Epithelial cell of esophagus (primary cell): ENCODE data around the gene KRT32.

Experiments
- DNase-seq: peaks from one replicate; pipeline ENCODE4 v3.0.0; 2010; ENCODE audit warnings: low read depth
- H3K4me3 ChIP-seq: 2 replicates; pipeline ENCODE4 v1.5.1; 2011; ENCODE audit warnings: mild to moderate bottlenecking, low read length, control low read depth
- CTCF ChIP-seq: IDR thresholded peaks from 2 replicates; pipeline ENCODE4 v1.5.1; 2011; ENCODE audit warnings: low read depth, mild to moderate bottlenecking, low read length, control low read depth, inconsistent platforms; ENCODE audit not compliant: insufficient read depth; ENCODE audit errors: missing control alignments

KRT32 gene

GRCh38 chr17:41511116-41511515 is 43.9 kb upstream of the KRT32 start:
- no peak for TF ChIP-seq CTCF
- no peak overlapping the region for H3K4me3 ChIP-seq
- no peak for DNase-seq

DNA sequence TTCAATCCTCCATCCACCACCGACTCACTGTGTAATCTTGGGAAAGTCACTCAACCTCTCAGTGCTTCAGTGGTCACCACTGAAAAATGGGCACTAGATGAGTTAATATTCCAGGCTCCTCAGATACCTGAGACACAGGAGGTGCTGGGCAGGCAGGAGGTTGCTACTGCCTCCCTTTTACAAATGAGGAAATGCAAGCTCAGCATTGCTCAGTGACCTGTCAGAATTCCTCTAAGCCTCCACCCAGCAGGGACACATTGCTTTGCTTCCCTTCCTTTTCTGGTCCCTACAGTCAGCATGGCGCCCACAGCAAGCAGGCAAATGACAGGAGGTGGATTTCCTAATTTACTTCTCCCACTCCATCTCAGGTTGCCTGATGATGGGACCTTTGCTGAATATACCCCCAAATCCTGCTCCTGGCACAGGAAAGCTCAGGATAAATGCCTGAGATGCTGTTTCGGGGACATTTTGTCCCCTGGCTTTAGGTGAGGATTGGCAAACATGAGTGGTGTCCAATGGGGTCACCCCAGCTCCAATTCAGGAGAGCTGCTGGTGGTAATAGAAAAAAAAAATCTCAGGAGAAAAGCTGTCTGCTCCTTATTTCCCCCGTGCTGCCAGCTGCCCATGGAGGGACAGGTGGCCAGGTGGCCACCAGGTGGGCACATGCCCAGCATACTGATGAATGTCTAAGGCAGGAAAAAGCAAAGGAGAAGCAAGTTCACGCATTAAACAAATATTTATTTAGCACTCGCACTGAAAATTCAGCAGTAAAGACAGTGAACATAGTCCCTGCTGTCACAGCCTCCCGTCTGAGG is 43.3 kb upstream of the KRT32 start:
- H3K4me3 ChIP-seq: no peak overlapping the region
- peak; percentile 56 for DNase-seq
- no peak for TF ChIP-seq CTCF

GRCh38 chr17:41507315-41507880 is 40.2 kb upstream of the KRT32 start:
- no peak for TF ChIP-seq CTCF
- peak; percentile 88 for DNase-seq

DNA sequence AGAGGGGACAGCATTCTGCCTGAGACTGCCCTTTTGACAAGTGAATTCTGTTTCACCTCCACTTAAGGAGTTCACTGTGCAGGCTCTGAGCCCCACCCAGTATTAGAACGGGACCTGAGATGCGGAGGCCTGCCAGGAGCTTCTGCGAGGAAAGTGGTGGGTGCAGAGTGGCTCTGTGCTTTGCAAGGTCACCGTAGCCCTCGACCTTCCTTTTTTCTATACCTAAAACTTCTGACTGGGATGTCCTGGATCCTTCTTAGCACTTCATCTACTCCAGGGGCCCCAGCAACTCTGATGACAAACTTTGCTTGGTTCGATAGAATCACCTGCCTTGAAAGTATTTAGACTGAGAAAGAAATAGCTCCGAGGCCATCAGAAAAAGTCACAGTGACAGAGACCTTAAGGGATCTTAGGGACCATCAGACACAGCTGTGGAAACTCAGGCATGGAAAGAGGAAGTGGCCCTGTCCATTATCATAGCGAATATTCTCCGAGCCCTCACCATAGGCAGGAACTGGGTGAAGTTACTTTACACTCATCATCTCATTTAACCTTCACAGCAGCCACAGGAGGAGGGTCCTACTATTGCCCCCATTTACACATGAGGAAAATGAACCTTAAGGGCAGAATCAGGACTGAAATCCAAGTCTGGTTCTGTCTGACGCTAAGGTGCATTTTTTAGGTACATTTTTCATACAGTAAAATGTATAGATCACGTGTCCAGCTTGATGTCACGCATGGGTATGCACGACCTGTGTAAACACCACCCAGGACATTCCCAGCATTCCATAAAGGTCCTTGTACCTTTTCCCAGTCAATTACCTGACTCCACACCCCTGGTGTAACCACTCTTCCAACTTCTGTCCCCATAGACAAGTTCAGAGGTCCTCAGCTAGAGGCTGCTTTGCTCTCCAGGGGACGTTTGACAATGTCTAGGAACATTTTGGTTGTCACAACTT is 38.9 kb upstream of the KRT32 start:
- no peak for TF ChIP-seq CTCF
- DNase-seq: no peak
- H3K4me3 ChIP-seq: no peak overlapping the region

More at GRCh38 chr17:41507315-41507880, 40.2 kb upstream of the KRT32 start:
- H3K4me3 ChIP-seq: no peak overlapping the region

DNA sequence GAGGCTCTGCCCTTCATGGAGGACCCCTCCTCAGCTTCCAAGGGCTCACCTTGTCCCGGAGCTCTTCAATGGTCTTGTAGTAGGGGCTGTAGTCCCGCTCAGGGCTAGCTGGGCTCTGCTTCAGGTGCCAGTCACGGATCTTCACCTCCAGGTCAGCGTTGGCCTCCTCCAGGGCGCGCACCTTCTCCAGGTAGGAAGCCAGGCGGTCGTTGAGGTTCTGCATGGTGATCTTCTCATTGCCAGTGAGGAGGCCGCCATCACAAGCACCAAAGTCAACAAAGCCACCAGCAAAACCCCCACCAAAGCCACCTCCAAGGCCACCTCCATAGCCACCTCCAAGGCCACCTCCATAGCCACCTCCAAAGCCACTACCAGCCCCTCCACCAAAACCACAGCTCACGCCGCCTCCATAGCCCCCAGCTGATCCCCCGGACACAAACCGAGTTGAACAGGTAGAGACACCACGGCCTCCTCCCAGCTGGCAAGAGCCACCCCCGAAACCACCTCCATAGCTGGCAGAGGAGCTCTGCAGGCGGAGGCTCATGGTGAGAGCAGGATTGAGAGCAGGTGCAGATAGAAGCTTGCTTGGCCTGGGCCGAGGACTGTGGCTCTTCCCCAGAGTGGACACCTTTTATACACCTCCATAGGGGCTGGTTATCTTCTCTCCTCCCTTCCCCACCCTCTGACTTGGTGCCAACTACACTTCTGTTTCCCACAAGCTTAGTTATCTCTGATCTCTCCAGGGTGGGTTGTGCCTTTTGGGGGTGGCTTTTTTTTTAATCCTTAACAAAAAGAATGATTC is 38.0 kb upstream of the KRT32 start, which contains the start of gene KRT13:
Gene KRT13, minus strand, starts transcription at position 606 of the 802 bp plus-strand sequence. Its CDS starts 62 bp downstream, at position 544.
- TF ChIP-seq CTCF: no peak
- H3K4me3 ChIP-seq: no peak within 1 kb of the TSS
- no peak for DNase-seq
